DOHH2 (cell line): ENCODE measurements around the gene ST7.

Source experiments
- H3F3A ChIP-seq: fragments of 200-600 bp; sonication (generic), shearing (Covaris generic); 2 replicates; pipeline ENCODE4 v1.6.0; 2016; ENCODE audit warnings: antibody characterized with exemption, mild to moderate bottlenecking; ENCODE audit not compliant: control insufficient read depth, insufficient read depth
- H3K27ac ChIP-seq: fragments of 200-600 bp; sonication (generic); 2 replicates; pipeline ENCODE4 v1.5.1; 2014; ENCODE audit warnings: low read depth, mild to moderate bottlenecking, low read length, moderate library complexity
- H3K27me3 ChIP-seq: fragments of 200-600 bp; sonication (generic); 2 replicates; pipeline ENCODE4 v1.6.1; 2014; ENCODE audit warnings: mild to moderate bottlenecking, low read length, mixed read lengths; ENCODE audit not compliant: control insufficient read depth
- H3K36me3 ChIP-seq: fragments of 200-600 bp; sonication (generic); 2 replicates; pipeline ENCODE4 v1.6.1; 2014; ENCODE audit warnings: mild to moderate bottlenecking, low read length, moderate library complexity, mixed read lengths; ENCODE audit not compliant: control insufficient read depth
- H3K4me1 ChIP-seq: fragments of 200-600 bp; sonication (generic); 2 replicates; pipeline ENCODE4 v1.6.1; 2014; ENCODE audit warnings: mild to moderate bottlenecking, low read length, mixed read lengths; ENCODE audit not compliant: control insufficient read depth
- H3K4me2 ChIP-seq: fragments of 200-600 bp; sonication (generic); 2 replicates; pipeline ENCODE4 v1.6.0; 2014; ENCODE audit warnings: mild to moderate bottlenecking, low read length, moderate library complexity
- H3K4me3 ChIP-seq: fragments of 200-600 bp; sonication (generic); 2 replicates; pipeline ENCODE4 v1.5.1; 2014; ENCODE audit warnings: mild to moderate bottlenecking, low read length, mixed read lengths
- H3K79me2 ChIP-seq: fragments of 200-600 bp; sonication (generic); 2 replicates; pipeline ENCODE4 v1.6.1; 2014; ENCODE audit warnings: mild to moderate bottlenecking, low read length, mixed read lengths; ENCODE audit not compliant: control insufficient read depth
- H3K9me2 ChIP-seq: fragments of 200-600 bp; sonication (generic); replicated peaks from 2 replicates; pipeline ENCODE4 v1.6.1; 2014; ENCODE audit warnings: mild to moderate bottlenecking, low read length, mixed read lengths; ENCODE audit not compliant: control insufficient read depth
- H3K9me3 ChIP-seq: fragments of 200-600 bp; sonication (generic); 2 replicates; pipeline ENCODE4 v1.6.1; 2014; ENCODE audit warnings: antibody characterized with exemption, low read length, mixed read lengths; ENCODE audit not compliant: control insufficient read depth, insufficient read depth
- H4K20me1 ChIP-seq: fragments of 200-600 bp; sonication (generic); 2 replicates; pipeline ENCODE4 v1.6.0; 2014; ENCODE audit warnings: low read depth, mild to moderate bottlenecking, antibody characterized with exemption, low read length, moderate library complexity; ENCODE audit not compliant: control insufficient read depth, insufficient read depth
- CTCF ChIP-seq: fragments of 200-600 bp; sonication (generic); IDR thresholded peaks from one replicate; pipeline ENCODE4 v1.5.1; 2014; ENCODE audit warnings: antibody characterized with exemption, mild to moderate bottlenecking, low read depth, low read length; ENCODE audit not compliant: poor library complexity, severe bottlenecking
- EZH2phosphoT487 ChIP-seq: fragments of 200-600 bp; sonication (generic); IDR thresholded peaks from 2 replicates; pipeline ENCODE4 v1.6.1; 2017; ENCODE audit warnings: borderline replicate concordance, mild to moderate bottlenecking, antibody characterized with exemption, low read length, moderate library complexity, mixed read lengths

ST7 gene

GRCh38 chr7:117069379-117069778, 116.1 kb downstream of the ST7 start:
- Histone ChIP-seq H3K4me2 (no peak overlapping the region), H3K4me1 (peaks cover 4% of the 10 kb centered on the region; the same call in 1 of the 2 replicates), H4K20me1 (no peaks in the 10 kb centered on the region), H3K79me2 (no peaks in the 10 kb centered on the region), H3K27ac (no peak overlapping the region), H3K9me3 (no peaks in the 10 kb centered on the region), H3F3A (no peaks in the 10 kb centered on the region), H3K9me2 (no peaks in the 10 kb centered on the region), H3K36me3 (no peaks in the 10 kb centered on the region), H3K27me3 (no peaks in the 10 kb centered on the region), H3K4me3 (no peak overlapping the region)
- TF ChIP-seq EZH2phosphoT487 (no peak), CTCF (no peak)

- no peak overlapping the region for H3K4me3 ChIP-seq
- H3K4me1 ChIP-seq = peaks cover 4% of the 10 kb centered on the region; the same call in 1 of the 2 replicates
- no peak overlapping the region for H3K27ac ChIP-seq
- no peak overlapping the region for H3K4me2 ChIP-seq
- H3K9me2 ChIP-seq = no peaks in the 10 kb centered on the region
- peaks cover 4% of the 10 kb centered on the region; the same call in 1 of the 2 replicates for H3K9me3 ChIP-seq
- H3K36me3 ChIP-seq = no peaks in the 10 kb centered on the region
- TF ChIP-seq CTCF (no peak), EZH2phosphoT487 (no peak)
- H3F3A ChIP-seq = no peaks in the 10 kb centered on the region
- H3K27me3 ChIP-seq = no peaks in the 10 kb centered on the region
- H3K79me2 ChIP-seq = no peaks in the 10 kb centered on the region
- no peaks in the 10 kb centered on the region for H4K20me1 ChIP-seq
These were observed 118.2 kb downstream of the ST7 start for GRCh38 chr7:117071551-117071950.

- TF ChIP-seq CTCF (no peak), EZH2phosphoT487 (no peak)
- Histone ChIP-seq H3K79me2 (no peaks in the 10 kb centered on the region), H3K9me3 (peaks cover 9% of the 10 kb centered on the region; the same call in 1 of the 2 replicates), H3K36me3 (no peaks in the 10 kb centered on the region), H3K9me2 (no peaks in the 10 kb centered on the region), H3K4me3 (no peak overlapping the region), H4K20me1 (no peaks in the 10 kb centered on the region), H3K27ac (no peak overlapping the region), H3K4me1 (peaks cover 4% of the 10 kb centered on the region; the same call in 1 of the 2 replicates), H3K4me2 (no peak overlapping the region), H3F3A (no peaks in the 10 kb centered on the region), H3K27me3 (no peaks in the 10 kb centered on the region)
These were observed 119.4 kb downstream of the ST7 start for GRCh38 chr7:117072620-117073118.
